K562 (cell line): ENCODE results near the gene ZNF862. TPM values are rescaled to one million over a fixed set of nuclear protein-coding genes. Genes with fewer than 3 reads are reported as not detected.

Experiments used
- ATAC-seq: fragments of 200-7000 bp; cut with Tn5 transposase; 3 replicates; pipeline ENCODE4 v1.9.1; 2020; ENCODE audit warnings: moderate library complexity
- BruUV-seq: library from RNA; stranded (reverse); fragments of 400-500 nt; replicated peaks from 2 replicates; lab custom pipeline; 2021; lab: Mats Ljungman, UMichigan
- CTCF ChIA-PET: fragments of 300-600 bp; formaldehyde crosslinking; extraction: SDS; loops from one replicate; lab custom pipeline; 2021; ENCODE audit warnings: low intra/inter-chr PET ratio; lab: Yijun Ruan, JAX
- POLR2A ChIA-PET: fragments of 300-600, 350-650 bp; sonication (Branson Sonifier 250); formaldehyde crosslinking; extraction: SDS; loops from one replicate; lab custom pipeline; 2021; ENCODE audit warnings: antibody characterized with exemption, inconsistent platforms; lab: Yijun Ruan, JAX
- DNase-seq, 4 experiments: peaks; one replicate each; pipeline versions ENCODE4 v3.0.0 to v3.0.0-alpha.2; 2011 to 2018; ENCODE audit warnings: low spot score in 3 of 4, mixed read lengths in 3 of 4; ENCODE audit errors: extremely low read depth in 1 of 4
- FAIRE-seq: peaks from 2 replicates; lab custom pipeline; 2011; peaks lifted over from hg19 to GRCh38; lab: Jason Lieb, UNC
- H2AFZ ChIP-seq: 2 replicates; pipeline ENCODE4 v1.6.0; 2011; ENCODE audit warnings: low read depth, low read length, control low read depth, inconsistent platforms
- H3K27ac ChIP-seq: fragments of 200-600 bp; 3 replicates; pipeline ENCODE4 v1.8.0; 2011; ENCODE audit warnings: low read depth, mild to moderate bottlenecking, control low read depth, inconsistent platforms, low read length, moderate library complexity, mixed read lengths; ENCODE audit errors: extremely low read depth
- H3K27me3 ChIP-seq, 2 experiments: fragments of 300-600 bp in 1 of 2; 2 replicates in 1 of 2; 3 replicates in 1 of 2; pipeline versions ENCODE4 v1.6.0 to v1.8.0; 2011; ENCODE audit warnings: inconsistent platforms in 2 of 2, low read length in 2 of 2, mild to moderate bottlenecking in 1 of 2, mixed read lengths in 1 of 2, moderate library complexity in 1 of 2; ENCODE audit not compliant: control insufficient read depth in 2 of 2, insufficient read depth in 2 of 2
- H3K36me3 ChIP-seq: fragments of 300-600 bp; 3 replicates; pipeline ENCODE4 v1.8.0; 2011; ENCODE audit warnings: mild to moderate bottlenecking, low read length, inconsistent platforms; ENCODE audit not compliant: control insufficient read depth, insufficient read depth
- H3K4me1 ChIP-seq, 2 experiments: fragments of 200-600 bp in 1 of 2; replicated peaks in 1 of 2; 2 replicates in 1 of 2; 3 replicates in 1 of 2; pipeline versions ENCODE4 v1.5.1 to v1.8.0; 2011; ENCODE audit warnings: inconsistent platforms in 2 of 2, low read length in 2 of 2, mild to moderate bottlenecking in 1 of 2, mixed read lengths in 1 of 2, moderate library complexity in 1 of 2; ENCODE audit not compliant: control insufficient read depth in 2 of 2, insufficient read depth in 2 of 2
- H3K4me2 ChIP-seq: 2 replicates; pipeline ENCODE4 v1.6.1; 2011; ENCODE audit warnings: low read length, control low read depth, inconsistent platforms, mixed read lengths; ENCODE audit not compliant: insufficient read depth
- H3K4me3 ChIP-seq: fragments of 200-600 bp; sonication (generic), shearing (Covaris generic); 2 replicates; pipeline ENCODE4 v1.5.1; 2016; ENCODE audit warnings: control low read depth, inconsistent platforms
- H3K79me2 ChIP-seq: fragments of 200-600 bp; 3 replicates; pipeline ENCODE4 v1.8.0; 2011; ENCODE audit warnings: low read length, inconsistent platforms; ENCODE audit not compliant: control insufficient read depth, insufficient read depth
- H3K9ac ChIP-seq, 2 experiments: 2 replicates each; pipeline versions ENCODE4 v1.6.0 to v1.6.1; 2011; ENCODE audit warnings: low read depth in 2 of 2, low read length in 2 of 2, control low read depth in 1 of 2, inconsistent platforms in 1 of 2, mild to moderate bottlenecking in 1 of 2, mixed read lengths in 1 of 2; ENCODE audit not compliant: insufficient read depth in 1 of 2
- H3K9me1 ChIP-seq: one replicate; pipeline ENCODE4 v1.6.0; 2011; ENCODE audit warnings: inconsistent platforms, mild to moderate bottlenecking, low read length, moderate library complexity; ENCODE audit not compliant: control insufficient read depth, insufficient read depth
- H3K9me3 ChIP-seq: replicated peaks from 2 replicates; pipeline ENCODE4 v1.5.1; 2011; ENCODE audit warnings: low read depth, low read length, inconsistent platforms; ENCODE audit not compliant: control insufficient read depth, insufficient read depth
- H4K20me1 ChIP-seq: replicated peaks from 2 replicates; pipeline ENCODE4 v1.6.1; 2011; ENCODE audit warnings: low read length, inconsistent platforms, mixed read lengths; ENCODE audit not compliant: control insufficient read depth, insufficient read depth
- HIVEP1 ChIP-seq: fragments of 250-450 bp; sonication (Bioruptor Pico); IDR thresholded peaks from 2 replicates; pipeline ENCODE4 v1.4.0; 2020; ENCODE audit warnings: mild to moderate bottlenecking
- NFIX ChIP-seq: fragments of 250-450 bp; sonication (Bioruptor Pico); IDR thresholded peaks from 2 replicates; pipeline ENCODE4 v1.4.0; 2020; ENCODE audit warnings: low read depth, mild to moderate bottlenecking, moderate library complexity
- SETDB1 ChIP-seq: IDR thresholded peaks from one replicate; pipeline ENCODE4 v1.6.1; 2012; ENCODE audit warnings: low read length, control low read depth, inconsistent platforms
- SMARCA5 ChIP-seq: fragments of 450-650 bp; IDR thresholded peaks from 2 replicates; pipeline ENCODE4 v1.6.1; 2016
- TARDBP ChIP-seq: fragments of 450-650 bp; IDR thresholded peaks from 2 replicates; pipeline ENCODE4 v1.6.1; 2016
- ZFP36 ChIP-seq: fragments of 150-350 bp; IDR thresholded peaks from 2 replicates; pipeline ENCODE4 v1.6.1; 2018; ENCODE audit warnings: low read length, low read depth; ENCODE audit not compliant: partially characterized antibody
- ZNF197 ChIP-seq: fragments of 200-800 bp; sonication (Bioruptor generic); IDR thresholded peaks from 2 replicates; pipeline ENCODE4 v1.6.1; 2016; ENCODE audit warnings: low read depth, missing genetic modification characterization, missing compliant biosample characterization
- ZNF384 ChIP-seq: IDR thresholded peaks from 2 replicates; pipeline ENCODE4 v1.6.1; 2012; ENCODE audit warnings: low read depth, low read length, improper control_type of control experiment
- WGBS: fragments of 100-300 bp; shearing (Covaris generic); methylation state at CpG from one replicate; pipeline ENCODE4 v1.1.6; 2016; ENCODE audit warnings: low coverage, mixed read lengths; ENCODE audit not compliant: insufficient coverage; ENCODE audit errors: missing lambda C conversion rate; 5-methylcytosine and 5-hydroxymethylcytosine counted together
- in situ Hi-C: fragments of 300-500 bp; cut with MboI; formaldehyde crosslinking; loops from 4 replicates; pipeline ENCODE4 v1.15.0; 2018; ENCODE audit warnings: inconsistent platforms, mixed read lengths
- intact Hi-C: fragments of 100-400 bp; cut with micrococcal nuclease; formaldehyde crosslinking; loops from 2 replicates; pipeline ENCODE4 v1.14.2; 2022
- polyA plus RNA-seq, 8 experiments: library from polyadenylated mRNA; depleted of rRNA in 4 of 8; stranded (reverse) in 5 of 8; unstranded in 3 of 8; fragments of >200 nt; fragmentation: Nextera tagmentation in 2 of 8; fragmentation: Illumina TruSeq in 1 of 8; extraction: Ambion mirVana in 2 of 8; extraction: Trizol in 1 of 8; gene quantifications; 2 replicates each; pipeline versions ENCODE4 v1.2.1 to v1.2.3, GENCODE V29; 2011 to 2014; ENCODE audit warnings: inconsistent platforms in 1 of 8, missing spikeins in 1 of 8
- total RNA-seq, 7 experiments: library from RNA; depleted of rRNA in 6 of 7; stranded (reverse); fragments of >200 nt in 6 of 7; fragmentation: Illumina TruSeq in 2 of 7; extraction: Trizol in 2 of 7; gene quantifications; 2 replicates each; pipeline versions ENCODE4 v1.2.1 to v1.2.3, GENCODE V29; 2011 to 2021; ENCODE audit warnings: low replicate concordance in 1 of 7
- TF ChIP-seq, protein P1 (sequence below): fragments of 450-650 bp; conservative IDR thresholded peaks from 2 replicates; pipeline ENCODE4 v1.6.1; 2016; ENCODE audit warnings: missing genetic modification characterization, low read depth, mild to moderate bottlenecking, missing compliant biosample characterization, moderate library complexity
- TF ChIP-seq, protein P2 (sequence below): fragments of 250-450 bp; sonication (Bioruptor Pico); IDR thresholded peaks from 2 replicates; pipeline ENCODE4 v1.6.1; 2021; ENCODE audit warnings: mild to moderate bottlenecking

Gene ZNF862
- total and polyA plus RNA-seq, 9 of the 15 experiments (the other 6 are each of a cell fraction or from before 2014, with no cell fraction given), result 1.1 to 3.9 (median 2.6) TPM

DNA sequence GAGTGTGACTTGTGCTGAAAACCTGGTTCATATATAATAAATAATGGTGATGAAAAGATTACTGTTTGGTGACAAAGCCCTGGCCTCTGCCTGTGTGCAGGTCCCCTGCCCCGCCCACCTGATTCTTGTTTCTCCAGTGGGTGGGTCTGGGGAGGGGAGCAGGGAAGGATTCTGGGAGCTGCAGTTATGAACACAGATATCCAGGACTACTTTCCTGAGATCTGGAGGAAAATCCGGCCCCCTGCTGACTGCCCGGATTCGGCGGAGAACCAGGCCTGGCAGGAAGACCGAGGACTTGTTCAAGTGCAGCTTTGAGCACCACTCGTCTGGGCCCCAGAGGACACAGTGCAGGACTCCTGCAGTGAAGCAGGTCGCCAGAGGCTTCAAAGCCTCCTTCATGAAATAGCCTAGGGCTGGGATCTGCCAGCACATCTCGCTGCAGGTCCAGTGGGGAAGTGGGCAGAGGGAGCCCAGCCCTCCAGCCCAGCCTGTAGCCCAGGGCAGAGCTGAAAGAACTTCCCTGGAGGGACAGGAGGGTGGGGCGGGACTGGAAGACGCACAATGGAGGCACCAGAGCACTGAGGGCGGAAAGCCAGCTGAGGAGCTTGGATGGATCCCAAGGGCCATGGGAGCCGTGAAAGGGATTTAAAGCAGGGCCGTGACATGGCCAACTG, 42.6 kb downstream of the ZNF862 start:
- Histone ChIP-seq H3K27me3 (peaks cover 10 to 37% of the 10 kb centered on the region in 2 experiments; a peak in 3 of 5 replicates), H2AFZ (no peak overlapping the region), H3K79me2 (no peaks in the 10 kb centered on the region), H4K20me1 (peaks cover 11% of the 10 kb centered on the region; the same call in 1 of the 2 replicates), H3K9ac (0 out of 4 replicates have a peak overlapping the region, but pooled peaks of 1 of the 2 experiments have one; percentile 7), H3K4me1 (peaks cover 10 to 22% of the 10 kb centered on the region in 2 experiments), H3K9me3 (no peaks in the 10 kb centered on the region), H3K27ac (no peak overlapping the region), H3K4me3 (no peak overlapping the region), H3K36me3 (no peaks in the 10 kb centered on the region)
- DNase-seq, result peak in 1 of 4 experiments; percentile 3
- ATAC-seq, result no peak
- POLR2A ChIA-PET, result interaction anchor here (0.7 kb wide), 1 partner anchor 289 kb away, joined by 4 read pairs; no protein-coding TSS in a partner anchor
- CTCF ChIA-PET, result no interaction called here
- no peak for FAIRE-seq
- intact Hi-C loops, result loop anchor here (5.0 kb wide), 2 partner anchors 167 to 397 kb away; no protein-coding TSS in a partner anchor
- 30% methylated on average over 14 of the region's 14 CpGs for WGBS
- no peak for TF ChIP-seq ZNF197 (CRISPR knock-in tag)
- TF ChIP-seq TARDBP, result no peak
- no peak for TF ChIP-seq ZNF384
- no peak for TF ChIP-seq SMARCA5
- TF ChIP-seq SETDB1, result no peak
- TF ChIP-seq ZFP36, result no peak
- TF ChIP-seq, protein P1, sequence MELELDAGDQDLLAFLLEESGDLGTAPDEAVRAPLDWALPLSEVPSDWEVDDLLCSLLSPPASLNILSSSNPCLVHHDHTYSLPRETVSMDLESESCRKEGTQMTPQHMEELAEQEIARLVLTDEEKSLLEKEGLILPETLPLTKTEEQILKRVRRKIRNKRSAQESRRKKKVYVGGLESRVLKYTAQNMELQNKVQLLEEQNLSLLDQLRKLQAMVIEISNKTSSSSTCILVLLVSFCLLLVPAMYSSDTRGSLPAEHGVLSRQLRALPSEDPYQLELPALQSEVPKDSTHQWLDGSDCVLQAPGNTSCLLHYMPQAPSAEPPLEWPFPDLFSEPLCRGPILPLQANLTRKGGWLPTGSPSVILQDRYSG (tag), result no peak
- TF ChIP-seq, protein P2, sequence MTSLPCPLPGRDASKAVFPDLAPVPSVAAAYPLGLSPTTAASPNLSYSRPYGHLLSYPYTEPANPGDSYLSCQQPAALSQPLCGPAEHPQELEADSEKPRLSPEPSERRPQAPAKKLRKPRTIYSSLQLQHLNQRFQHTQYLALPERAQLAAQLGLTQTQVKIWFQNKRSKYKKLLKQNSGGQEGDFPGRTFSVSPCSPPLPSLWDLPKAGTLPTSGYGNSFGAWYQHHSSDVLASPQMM, result no peak
- TF ChIP-seq NFIX (CRISPR knock-in tag), result no peak
- TF ChIP-seq HIVEP1 (CRISPR knock-in tag), result no peak
- TF ChIP-seq, all 486 proteins: peak for 0
- BruUV-seq, result no TSS peak
- Histone ChIP-seq H3K9me1 (no peaks in the 10 kb centered on the region), H3K4me2 (no peak overlapping the region)
- in situ Hi-C loops, result no loop called here
